HCT116 (cell line): ENCODE data around the gene CDC14B. TPM values are rescaled to one million over a fixed set of nuclear protein-coding genes. Genes with fewer than 3 reads are reported as not detected.

Experiments
- ATAC-seq: fragments of 200-7000 bp; cut with Tn5 transposase; 2 replicates; pipeline ENCODE4 v1.9.1; 2020; ENCODE audit warnings: mild to moderate bottlenecking, moderate library complexity
- BruUV-seq: library from RNA; stranded (reverse); fragments of 400-500 nt; replicated peaks from 2 replicates; lab custom pipeline; 2021; lab: Mats Ljungman, UMichigan
- CTCF ChIA-PET: fragments of 300-600 bp; sonication (Branson Sonifier 250); formaldehyde crosslinking; loops from one replicate; lab custom pipeline; 2021; ENCODE audit warnings: antibody characterized with exemption; lab: Charles Lee
- POLR2A ChIA-PET: fragments of 300-600, 350-600 bp; sonication (Branson Sonifier 250); formaldehyde crosslinking; loops from one replicate; lab custom pipeline; 2021; ENCODE audit warnings: antibody characterized with exemption; lab: Charles Lee
- RAD21 ChIA-PET, 2 experiments: fragments of 300-600 bp; sonication (Branson Sonifier 250); formaldehyde crosslinking; loops; one replicate each; lab custom pipeline; 2023; ENCODE audit warnings: low total read pairs in 2 of 2; ENCODE audit not compliant: uncharacterized antibody in 2 of 2, unreplicated experiment in 2 of 2, low non-redundant PET in 1 of 2; lab: Charles Lee
- DNase-seq: peaks from one replicate; pipeline ENCODE4 v3.0.0-alpha.2; 2010; ENCODE audit warnings: low read depth, low spot score
- H2AFZ ChIP-seq: fragments of 200-600 bp; shearing (Covaris generic), sonication (generic); 2 replicates; pipeline ENCODE4 v1.6.1; 2017; ENCODE audit warnings: low read depth, mixed run types, mixed read lengths, antibody characterized with exemption, low read length; ENCODE audit not compliant: poor library complexity, severe bottlenecking
- H3K27ac ChIP-seq: 2 replicates; pipeline ENCODE4 v1.5.1; 2012; ENCODE audit warnings: low read depth, low read length
- H3K27me3 ChIP-seq: fragments of 200-600 bp; sonication (generic); 2 replicates; pipeline ENCODE4 v1.6.1; 2016; ENCODE audit warnings: mixed run types, low read length, mixed read lengths; ENCODE audit not compliant: insufficient read depth
- H3K36me3 ChIP-seq, 2 experiments: fragments of 200-500 bp in 1 of 2; fragments of 200-600 bp in 1 of 2; sonication (Bioruptor generic) in 1 of 2; sonication (generic) in 1 of 2; 2 replicates each; pipeline versions ENCODE4 v1.5.1 to v1.6.1; 2014 to 2016; ENCODE audit warnings: low read length in 2 of 2, inconsistent platforms in 1 of 2, mixed read lengths in 1 of 2, mixed run types in 1 of 2; ENCODE audit not compliant: insufficient read depth in 2 of 2, control insufficient read depth in 1 of 2
- H3K4me1 ChIP-seq, 2 experiments: fragments of 200-600 bp in 1 of 2; sonication (generic) in 1 of 2; 2 replicates each; pipeline versions ENCODE4 v1.5.1 to v1.6.1; 2012 to 2017; ENCODE audit warnings: low read length in 2 of 2, inconsistent platforms in 1 of 2, mild to moderate bottlenecking in 1 of 2, mixed read lengths in 1 of 2, mixed run types in 1 of 2, moderate library complexity in 1 of 2; ENCODE audit not compliant: insufficient read depth in 2 of 2, control insufficient read depth in 1 of 2
- H3K4me2 ChIP-seq: fragments of 200-600 bp; sonication (generic); 2 replicates; pipeline ENCODE4 v1.6.1; 2017; ENCODE audit warnings: mixed run types, low read length, mixed read lengths
- H3K4me3 ChIP-seq, 2 experiments: fragments of 200-600 bp in 1 of 2; sonication (generic) in 1 of 2; replicated peaks in 1 of 2; 2 replicates each; pipeline ENCODE4 v1.5.1; 2011 to 2016; ENCODE audit warnings: low read length in 2 of 2, control low read depth in 1 of 2, low read depth in 1 of 2, mild to moderate bottlenecking in 1 of 2, mixed read lengths in 1 of 2, mixed run types in 1 of 2
- H3K79me2 ChIP-seq: fragments of 200-600 bp; sonication (generic); 2 replicates; pipeline ENCODE4 v1.6.1; 2017; ENCODE audit warnings: mild to moderate bottlenecking, mixed run types, low read length, moderate library complexity, mixed read lengths; ENCODE audit not compliant: insufficient read depth
- H3K9ac ChIP-seq: fragments of 200-600 bp; sonication (generic); 2 replicates; pipeline ENCODE4 v1.6.1; 2016; ENCODE audit warnings: low read length, mixed read lengths
- H3K9me2 ChIP-seq: fragments of 200-600 bp; sonication (generic), shearing (Covaris generic); 2 replicates; pipeline ENCODE4 v1.6.1; 2017; ENCODE audit warnings: mixed run types, mild to moderate bottlenecking, moderate library complexity; ENCODE audit not compliant: insufficient read depth
- H3K9me3 ChIP-seq, 2 experiments: fragments of 200-500 bp in 1 of 2; fragments of 200-600 bp in 1 of 2; sonication (Bioruptor generic) in 1 of 2; sonication (generic) in 1 of 2; 2 replicates each; pipeline ENCODE4 v1.6.1; 2014 to 2017; ENCODE audit warnings: low read length in 2 of 2, mixed read lengths in 2 of 2, inconsistent platforms in 1 of 2, low read depth in 1 of 2, mild to moderate bottlenecking in 1 of 2, mixed run types in 1 of 2, moderate library complexity in 1 of 2; ENCODE audit not compliant: control insufficient read depth in 1 of 2, insufficient read depth in 1 of 2
- H4K20me1 ChIP-seq: fragments of 200-600 bp; sonication (generic), shearing (Covaris generic); 2 replicates; pipeline ENCODE4 v1.6.1; 2017; ENCODE audit warnings: mixed run types, mild to moderate bottlenecking, moderate library complexity; ENCODE audit not compliant: insufficient read depth
- CBX3 ChIP-seq: IDR thresholded peaks from 2 replicates; pipeline ENCODE4 v1.6.1; 2012; ENCODE audit warnings: low read depth
- CEBPB ChIP-seq: IDR thresholded peaks from 2 replicates; pipeline ENCODE4 v1.6.1; 2012; ENCODE audit warnings: low read depth
- EGR1 ChIP-seq: IDR thresholded peaks from 2 replicates; pipeline ENCODE4 v1.6.1; 2012; ENCODE audit warnings: low read depth
- ELF1 ChIP-seq: IDR thresholded peaks from 2 replicates; pipeline ENCODE4 v1.6.1; 2012; ENCODE audit warnings: low read depth, borderline replicate concordance
- EZH2 ChIP-seq: fragments of 200-600 bp; sonication (generic); IDR thresholded peaks from 2 replicates; pipeline ENCODE4 v1.6.1; 2017; ENCODE audit warnings: antibody characterized with exemption, mixed run types
- EZH2phosphoT487 ChIP-seq: fragments of 200-600 bp; IDR thresholded peaks from 2 replicates; pipeline ENCODE4 v1.6.1; 2018; ENCODE audit warnings: antibody characterized with exemption, borderline replicate concordance
- FOSL1 ChIP-seq: IDR thresholded peaks from 2 replicates; pipeline ENCODE4 v1.6.1; 2012; ENCODE audit warnings: low read depth
- POLR2A ChIP-seq: IDR thresholded peaks from 2 replicates; pipeline ENCODE4 v1.7.0; 2011; ENCODE audit warnings: borderline replicate concordance; ENCODE audit not compliant: insufficient read depth, insufficient read length; ENCODE audit errors: extremely low read depth
- RAD21 ChIP-seq: IDR thresholded peaks from 2 replicates; pipeline ENCODE4 v1.6.1; 2012; ENCODE audit warnings: low read depth, mild to moderate bottlenecking
- SIN3A ChIP-seq: IDR thresholded peaks from 2 replicates; pipeline ENCODE4 v1.6.1; 2012; ENCODE audit warnings: low read depth
- SP1 ChIP-seq: IDR thresholded peaks from 2 replicates; pipeline ENCODE4 v1.6.1; 2012; ENCODE audit warnings: low read depth
- SRF ChIP-seq: IDR thresholded peaks from 2 replicates; pipeline ENCODE4 v1.6.1; 2012; ENCODE audit warnings: low read depth
- TCF7L2 ChIP-seq: IDR thresholded peaks from 2 replicates; pipeline ENCODE4 v1.7.0; 2011; ENCODE audit warnings: borderline replicate concordance, inconsistent platforms; ENCODE audit not compliant: insufficient read depth, insufficient read length; ENCODE audit errors: extremely low read depth
- ZFX ChIP-seq: fragments of 450-650 bp; IDR thresholded peaks from 2 replicates; pipeline ENCODE4 v1.6.1; 2017
- intact Hi-C: fragments of 100-400 bp; cut with micrococcal nuclease; formaldehyde crosslinking; loops from 2 replicates; pipeline ENCODE4 v1.10.0; 2022
- total RNA-seq: library from RNA; stranded (reverse); gene quantifications from one replicate; pipeline ENCODE4 v1.2.1, GENCODE V29; 2021; ENCODE audit not compliant: unreplicated experiment
- TF ChIP-seq, protein P1 (sequence below), 3 experiments: fragments of 200-600 bp in 1 of 3; sonication (generic) in 1 of 3; IDR thresholded peaks in 2 of 3; conservative IDR thresholded peaks in 1 of 3; 2 replicates each; pipeline ENCODE4 v1.5.1; 2012 to 2017; ENCODE audit warnings: low read depth in 2 of 3, low read length in 2 of 3, antibody characterized with exemption in 1 of 3, borderline replicate concordance in 1 of 3, control low read depth in 1 of 3, mild to moderate bottlenecking in 1 of 3, mixed read lengths in 1 of 3, mixed run types in 1 of 3, moderate library complexity in 1 of 3; ENCODE audit not compliant: insufficient read depth in 1 of 3
- TF ChIP-seq, protein P2 (sequence below): IDR thresholded peaks from 2 replicates; pipeline ENCODE4 v1.6.1; 2012; ENCODE audit warnings: low read depth
- TF ChIP-seq, protein P3 (sequence below): IDR thresholded peaks from 2 replicates; pipeline ENCODE4 v1.6.1; 2012

Gene CDC14B
- total RNA-seq, 1 experiment from 2014 or later = 21.6 TPM

DNA sequence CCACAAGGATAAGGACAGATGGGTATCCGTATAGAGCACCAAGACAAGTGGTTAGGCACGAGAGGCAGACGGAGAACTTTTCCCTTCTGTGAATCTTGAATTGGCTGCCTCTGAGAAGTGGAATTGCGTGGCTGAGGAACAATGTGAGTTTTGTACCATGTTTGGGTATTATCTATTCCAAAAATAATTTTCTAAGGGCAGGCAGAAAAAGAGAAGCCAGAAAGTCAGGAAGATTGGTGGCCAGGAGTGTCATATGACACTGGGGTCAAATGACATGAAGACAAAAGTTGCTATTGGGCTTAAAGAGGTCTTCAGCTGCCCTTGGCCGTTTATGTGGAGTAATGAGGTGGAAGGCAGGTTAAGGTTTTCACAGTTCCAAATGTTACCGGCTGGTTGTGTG, 155.2 kb downstream of the CDC14B start:
- H4K20me1 ChIP-seq = no peaks in the 10 kb centered on the region
- no peaks in the 10 kb centered on the region for H3K79me2 ChIP-seq
- no peak overlapping the region for H2AFZ ChIP-seq
- peaks cover 3 to 4% of the 10 kb centered on the region in 2 experiments; a peak in 3 of 4 replicates for H3K36me3 ChIP-seq
- ATAC-seq = no peak
- BruUV-seq = no TSS peak
- H3K9me3 ChIP-seq = no peaks in the 10 kb centered on the region
- POLR2A ChIA-PET = no interaction called here
- no peaks in the 10 kb centered on the region for H3K9me2 ChIP-seq
- H3K4me3 ChIP-seq = no peak overlapping the region
- no peaks in the 10 kb centered on the region for H3K4me1 ChIP-seq
- no peak overlapping the region for H3K27ac ChIP-seq
- RAD21 ChIA-PET = no interaction called here
- H3K4me2 ChIP-seq = no peak overlapping the region
- CTCF ChIA-PET = no interaction called here
- no peak for DNase-seq
- no peaks in the 10 kb centered on the region for H3K27me3 ChIP-seq
- TF ChIP-seq SP1 = no peak
- no peak for TF ChIP-seq TCF7L2
- no peak for TF ChIP-seq SRF
- TF ChIP-seq EGR1 = no peak
- TF ChIP-seq, protein P1, sequence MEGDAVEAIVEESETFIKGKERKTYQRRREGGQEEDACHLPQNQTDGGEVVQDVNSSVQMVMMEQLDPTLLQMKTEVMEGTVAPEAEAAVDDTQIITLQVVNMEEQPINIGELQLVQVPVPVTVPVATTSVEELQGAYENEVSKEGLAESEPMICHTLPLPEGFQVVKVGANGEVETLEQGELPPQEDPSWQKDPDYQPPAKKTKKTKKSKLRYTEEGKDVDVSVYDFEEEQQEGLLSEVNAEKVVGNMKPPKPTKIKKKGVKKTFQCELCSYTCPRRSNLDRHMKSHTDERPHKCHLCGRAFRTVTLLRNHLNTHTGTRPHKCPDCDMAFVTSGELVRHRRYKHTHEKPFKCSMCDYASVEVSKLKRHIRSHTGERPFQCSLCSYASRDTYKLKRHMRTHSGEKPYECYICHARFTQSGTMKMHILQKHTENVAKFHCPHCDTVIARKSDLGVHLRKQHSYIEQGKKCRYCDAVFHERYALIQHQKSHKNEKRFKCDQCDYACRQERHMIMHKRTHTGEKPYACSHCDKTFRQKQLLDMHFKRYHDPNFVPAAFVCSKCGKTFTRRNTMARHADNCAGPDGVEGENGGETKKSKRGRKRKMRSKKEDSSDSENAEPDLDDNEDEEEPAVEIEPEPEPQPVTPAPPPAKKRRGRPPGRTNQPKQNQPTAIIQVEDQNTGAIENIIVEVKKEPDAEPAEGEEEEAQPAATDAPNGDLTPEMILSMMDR (IDR thresholded peaks at IDR 0.05 in 2 of 3, conservative IDR thresholded peaks at IDR 0.05 in 1 of 3; ENCODE audit: borderline replicate concordance in 1 of 3, insufficient read depth in 1 of 3, low read depth in 2 of 3, low read length in 2 of 3) = no peak
- no peak for TF ChIP-seq ELF1
- TF ChIP-seq FOSL1 = no peak
- TF ChIP-seq, protein P2, sequence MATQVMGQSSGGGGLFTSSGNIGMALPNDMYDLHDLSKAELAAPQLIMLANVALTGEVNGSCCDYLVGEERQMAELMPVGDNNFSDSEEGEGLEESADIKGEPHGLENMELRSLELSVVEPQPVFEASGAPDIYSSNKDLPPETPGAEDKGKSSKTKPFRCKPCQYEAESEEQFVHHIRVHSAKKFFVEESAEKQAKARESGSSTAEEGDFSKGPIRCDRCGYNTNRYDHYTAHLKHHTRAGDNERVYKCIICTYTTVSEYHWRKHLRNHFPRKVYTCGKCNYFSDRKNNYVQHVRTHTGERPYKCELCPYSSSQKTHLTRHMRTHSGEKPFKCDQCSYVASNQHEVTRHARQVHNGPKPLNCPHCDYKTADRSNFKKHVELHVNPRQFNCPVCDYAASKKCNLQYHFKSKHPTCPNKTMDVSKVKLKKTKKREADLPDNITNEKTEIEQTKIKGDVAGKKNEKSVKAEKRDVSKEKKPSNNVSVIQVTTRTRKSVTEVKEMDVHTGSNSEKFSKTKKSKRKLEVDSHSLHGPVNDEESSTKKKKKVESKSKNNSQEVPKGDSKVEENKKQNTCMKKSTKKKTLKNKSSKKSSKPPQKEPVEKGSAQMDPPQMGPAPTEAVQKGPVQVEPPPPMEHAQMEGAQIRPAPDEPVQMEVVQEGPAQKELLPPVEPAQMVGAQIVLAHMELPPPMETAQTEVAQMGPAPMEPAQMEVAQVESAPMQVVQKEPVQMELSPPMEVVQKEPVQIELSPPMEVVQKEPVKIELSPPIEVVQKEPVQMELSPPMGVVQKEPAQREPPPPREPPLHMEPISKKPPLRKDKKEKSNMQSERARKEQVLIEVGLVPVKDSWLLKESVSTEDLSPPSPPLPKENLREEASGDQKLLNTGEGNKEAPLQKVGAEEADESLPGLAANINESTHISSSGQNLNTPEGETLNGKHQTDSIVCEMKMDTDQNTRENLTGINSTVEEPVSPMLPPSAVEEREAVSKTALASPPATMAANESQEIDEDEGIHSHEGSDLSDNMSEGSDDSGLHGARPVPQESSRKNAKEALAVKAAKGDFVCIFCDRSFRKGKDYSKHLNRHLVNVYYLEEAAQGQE = no peak
- TF ChIP-seq POLR2A = no peak
- TF ChIP-seq, protein P3, sequence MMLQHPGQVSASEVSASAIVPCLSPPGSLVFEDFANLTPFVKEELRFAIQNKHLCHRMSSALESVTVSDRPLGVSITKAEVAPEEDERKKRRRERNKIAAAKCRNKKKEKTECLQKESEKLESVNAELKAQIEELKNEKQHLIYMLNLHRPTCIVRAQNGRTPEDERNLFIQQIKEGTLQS = no peak
- TF ChIP-seq SIN3A = no peak
- TF ChIP-seq EZH2 = no peak
- TF ChIP-seq CEBPB = no peak
- TF ChIP-seq ZFX = no peak
- no peak for TF ChIP-seq EZH2phosphoT487
- no peak for TF ChIP-seq RAD21
- TF ChIP-seq CBX3 = no peak
- intact Hi-C loops = no loop called here
- H3K9ac ChIP-seq = no peak overlapping the region
